ENCODE measurements around the gene TOX4. TPM values are rescaled to one million over a fixed set of nuclear protein-coding genes. Genes with fewer than 3 reads are reported as not detected.

TOX4 gene
- total and polyA plus RNA-seq, 9 donors = 21.8 to 75.3 (median 64.4) TPM

DNA sequence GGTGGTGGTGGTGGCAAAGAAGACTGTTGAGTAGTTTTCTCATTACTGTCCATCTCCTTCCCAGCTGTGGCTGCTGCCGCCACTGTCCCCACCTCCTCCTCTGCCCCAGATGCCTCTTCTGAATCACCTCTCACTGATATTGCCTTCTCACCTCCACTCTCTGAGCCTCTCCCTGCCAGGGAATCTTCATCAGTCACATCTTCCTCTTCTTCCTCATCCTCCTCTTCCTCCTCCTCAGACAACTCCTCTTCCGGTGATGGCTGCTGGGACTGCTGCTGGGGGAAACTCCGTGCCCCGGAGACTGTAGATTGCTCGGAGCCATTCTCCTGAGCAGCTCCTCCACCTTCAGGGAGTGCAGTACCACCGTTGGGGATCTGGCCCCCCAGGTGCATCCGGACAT, 46.2 kb downstream of the TOX4 start:
- Histone ChIP-seq H3K36me3 (no peaks in the 10 kb centered on the region), H3K27ac (no peak overlapping the region), H3K4me3 (no peak overlapping the region), H3K27me3 (no peaks in the 10 kb centered on the region), H3K4me1 (ENCODE audit: insufficient read depth) (peaks cover 4% of the 10 kb centered on the region), H3K9me3 (no peaks in the 10 kb centered on the region)
- WGBS, 3 donors = 80 to 87% (median 84%) methylated on average over 6 to 7 of the region's 7 CpGs
- no peak for TF ChIP-seq EP300 (IDR thresholded peaks at IDR 0.05)
- TF ChIP-seq POLR2A (IDR thresholded peaks at IDR 0.05) = no peak
- TF ChIP-seq, protein P1, sequence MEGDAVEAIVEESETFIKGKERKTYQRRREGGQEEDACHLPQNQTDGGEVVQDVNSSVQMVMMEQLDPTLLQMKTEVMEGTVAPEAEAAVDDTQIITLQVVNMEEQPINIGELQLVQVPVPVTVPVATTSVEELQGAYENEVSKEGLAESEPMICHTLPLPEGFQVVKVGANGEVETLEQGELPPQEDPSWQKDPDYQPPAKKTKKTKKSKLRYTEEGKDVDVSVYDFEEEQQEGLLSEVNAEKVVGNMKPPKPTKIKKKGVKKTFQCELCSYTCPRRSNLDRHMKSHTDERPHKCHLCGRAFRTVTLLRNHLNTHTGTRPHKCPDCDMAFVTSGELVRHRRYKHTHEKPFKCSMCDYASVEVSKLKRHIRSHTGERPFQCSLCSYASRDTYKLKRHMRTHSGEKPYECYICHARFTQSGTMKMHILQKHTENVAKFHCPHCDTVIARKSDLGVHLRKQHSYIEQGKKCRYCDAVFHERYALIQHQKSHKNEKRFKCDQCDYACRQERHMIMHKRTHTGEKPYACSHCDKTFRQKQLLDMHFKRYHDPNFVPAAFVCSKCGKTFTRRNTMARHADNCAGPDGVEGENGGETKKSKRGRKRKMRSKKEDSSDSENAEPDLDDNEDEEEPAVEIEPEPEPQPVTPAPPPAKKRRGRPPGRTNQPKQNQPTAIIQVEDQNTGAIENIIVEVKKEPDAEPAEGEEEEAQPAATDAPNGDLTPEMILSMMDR (IDR thresholded peaks at IDR 0.05) = no peak
- intact Hi-C loops (cut with DNase I) = no loop called here
- no peak for DNase-seq

DNA sequence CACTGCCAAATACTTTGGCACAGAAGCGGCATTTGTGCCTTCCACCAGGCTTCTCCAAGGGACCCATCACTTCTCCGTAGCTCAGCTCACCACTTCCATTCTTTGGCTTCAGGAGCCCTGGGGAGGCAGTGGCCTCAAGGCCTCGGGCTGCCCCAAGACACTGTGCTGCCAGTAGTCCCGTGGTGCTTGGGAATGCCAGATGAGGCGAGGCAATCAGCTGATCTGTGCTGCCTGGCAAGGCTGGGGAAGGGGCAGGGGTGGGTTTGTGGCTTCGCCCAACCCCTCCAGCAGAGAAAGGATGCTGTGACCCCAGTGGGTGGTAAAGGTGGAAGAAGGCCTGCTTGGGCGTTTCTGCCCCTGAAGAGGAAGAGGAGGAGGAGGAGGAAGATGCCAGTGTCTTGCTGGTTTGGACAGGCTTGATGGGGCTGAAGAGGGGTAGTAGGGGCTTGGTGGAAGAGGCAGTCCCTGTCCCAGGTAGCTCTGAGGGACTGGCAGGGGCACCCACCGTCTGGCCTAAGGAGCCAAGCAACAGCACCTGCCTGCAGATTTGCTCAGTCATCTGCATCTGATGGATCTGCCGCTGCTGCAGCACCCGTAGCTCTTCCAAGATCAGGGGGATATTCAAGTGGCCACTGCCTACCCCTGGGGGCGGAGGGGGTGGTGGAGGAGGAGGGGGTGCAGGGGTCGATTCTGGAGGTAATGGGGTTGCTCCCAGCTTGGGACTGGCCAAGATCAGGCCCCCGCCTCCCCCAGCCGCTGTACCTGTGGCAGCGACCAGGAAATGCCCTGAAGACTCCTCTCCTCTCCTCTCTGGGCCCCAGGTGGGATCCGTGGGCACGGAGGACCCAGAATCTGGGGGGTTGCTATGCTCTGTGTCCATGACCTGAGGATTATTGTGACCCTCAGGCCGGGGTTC, 47.8 kb downstream of the TOX4 start:
- Histone ChIP-seq H3K9me3 (no peaks in the 10 kb centered on the region), H3K4me3 (peak overlapping the region; percentile 58), H3K27me3 (no peaks in the 10 kb centered on the region), H3K36me3 (no peaks in the 10 kb centered on the region), H3K4me1 (ENCODE audit: insufficient read depth) (peaks cover 4% of the 10 kb centered on the region), H3K27ac (peak overlapping the region in 1 of 2 donors; percentile 71)
- intact Hi-C loops (cut with DNase I) = no loop called here
- peak in 1 of 5 donors; percentile 30 for DNase-seq
- 80 to 84% (median 82%) methylated on average over 18 of the region's 18 CpGs for WGBS, 3 donors
- TF ChIP-seq, protein P1 (IDR thresholded peaks at IDR 0.05) = no peak
- TF ChIP-seq EP300 (IDR thresholded peaks at IDR 0.05) = no peak

GRCh38 chr14:21525571-21525961, 48.6 kb downstream of the TOX4 start:
- WGBS, 3 donors = 9 to 13% (median 13%) methylated on average over 12 of the region's 12 CpGs
- Histone ChIP-seq H3K27ac (peak overlapping the region; percentile 53 to 71), H3K4me3 (peak overlapping the region; percentile 58), H3K27me3 (no peaks in the 10 kb centered on the region), H3K9me3 (no peaks in the 10 kb centered on the region), H3K36me3 (no peaks in the 10 kb centered on the region), H3K4me1 (ENCODE audit: insufficient read depth) (peaks cover 4% of the 10 kb centered on the region)
- DNase-seq = peak in 4 of 5 donors; percentile 31 to 59 (median 53)
- no peak for TF ChIP-seq EP300 (IDR thresholded peaks at IDR 0.05)
- TF ChIP-seq, protein P1 (IDR thresholded peaks at IDR 0.05) = no peak
- TF ChIP-seq POLR2A (IDR thresholded peaks at IDR 0.05) = no peak
- intact Hi-C loops (cut with DNase I) = no loop called here

GRCh38 chr14:21525962-21526671, 49.1 kb downstream of the TOX4 start, which contains the start of gene SALL2:
SALL2 (minus strand) TSS chr14:21526346; CDS start chr14:21526127, 219 bp downstream.
- no peak for TF ChIP-seq EP300 (IDR thresholded peaks at IDR 0.05)
- TF ChIP-seq, protein P1 (IDR thresholded peaks at IDR 0.05) = no peak
- TF ChIP-seq POLR2A (IDR thresholded peaks at IDR 0.05) = no peak
- H3K27me3 ChIP-seq = no peaks in the 10 kb centered on the region
- peak within 1 kb of the TSS; percentile 53 to 71 for H3K27ac ChIP-seq
- H3K9me3 ChIP-seq = no peaks in the 10 kb centered on the region
- H3K36me3 ChIP-seq = no peaks in the 10 kb centered on the region
- H3K4me1 ChIP-seq (ENCODE audit: insufficient read depth) = peaks cover 4% of the 10 kb centered on the region
- WGBS, 3 donors = 0 to 1% (median 1%) methylated on average over 41 to 43 of the region's 43 CpGs
- peak; percentile 84 to 86 (median 85) for DNase-seq
- intact Hi-C loops (cut with DNase I) = no loop called here
- H3K4me3 ChIP-seq = peak within 1 kb of the TSS; percentile 58

Data from ovary (tissue), 9 donors.